Neuronal stem cell (in vitro differentiated cells): Measurements from ENCODE around the gene ACVR2A.
A peak's percentile ranks its signal among the peaks of the same experiment; 100 is the strongest.

Source experiments
- DNase-seq: peaks from one replicate; pipeline ENCODE4 v3.0.0-alpha.2; 2013; ENCODE audit warnings: low spot score
- H2AFZ ChIP-seq: one replicate; pipeline ENCODE4 v1.6.1; 2013; ENCODE audit warnings: mild to moderate bottlenecking, low read length, inconsistent platforms
- H2AK5ac ChIP-seq: 2 replicates; pipeline ENCODE4 v1.6.1; 2013; ENCODE audit warnings: low read depth, mild to moderate bottlenecking, inconsistent platforms, low read length, moderate library complexity, mixed read lengths
- H2BK120ac ChIP-seq: 2 replicates; pipeline ENCODE4 v1.6.1; 2013; ENCODE audit warnings: low read depth, mild to moderate bottlenecking, inconsistent platforms, low read length, moderate library complexity, mixed read lengths
- H2BK12ac ChIP-seq: one replicate; pipeline ENCODE4 v1.6.1; 2013; ENCODE audit warnings: low read length, inconsistent platforms
- H2BK15ac ChIP-seq: 2 replicates; pipeline ENCODE4 v1.6.1; 2013; ENCODE audit warnings: mild to moderate bottlenecking, low read length, inconsistent platforms, mixed read lengths
- H2BK5ac ChIP-seq: one replicate; pipeline ENCODE4 v1.6.1; 2013; ENCODE audit warnings: inconsistent platforms, mild to moderate bottlenecking, low read length, moderate library complexity
- H3K14ac ChIP-seq: one replicate; pipeline ENCODE4 v1.6.1; 2013; ENCODE audit warnings: low read length, inconsistent platforms
- H3K18ac ChIP-seq: 2 replicates; pipeline ENCODE4 v1.6.1; 2013; ENCODE audit warnings: low read length, inconsistent platforms
- H3K23ac ChIP-seq: 2 replicates; pipeline ENCODE4 v1.6.1; 2013; ENCODE audit warnings: low read depth, mild to moderate bottlenecking, mixed read lengths, low read length, inconsistent platforms; ENCODE audit not compliant: poor library complexity
- H3K27ac ChIP-seq: replicated peaks from 3 replicates; pipeline ENCODE4 v1.5.1; 2013; ENCODE audit warnings: low read length, inconsistent platforms
- H3K27me3 ChIP-seq, 3 experiments: 2 replicates each; pipeline ENCODE4 v1.6.1; 2013; ENCODE audit warnings: low read length in 3 of 3, mild to moderate bottlenecking in 2 of 3, inconsistent platforms in 1 of 3, low read depth in 1 of 3, mixed read lengths in 1 of 3, moderate library complexity in 1 of 3; ENCODE audit not compliant: control insufficient read depth in 3 of 3, insufficient read depth in 3 of 3
- H3K36me3 ChIP-seq, 2 donors: replicated peaks in 1 of 2; 2 replicates each; pipeline ENCODE4 v1.6.1; 2013; ENCODE audit warnings: low read length in 2 of 2; ENCODE audit not compliant: control insufficient read depth in 2 of 2, insufficient read depth in 2 of 2
- H3K4ac ChIP-seq: 2 replicates; pipeline ENCODE4 v1.6.1; 2013; ENCODE audit warnings: inconsistent platforms, mild to moderate bottlenecking, low read length, moderate library complexity
- H3K4me1 ChIP-seq, 2 donors: 1 replicate in 1 of 2; 2 replicates in 1 of 2; pipeline ENCODE4 v1.6.1; 2013; ENCODE audit warnings: low read length in 2 of 2, low read depth in 1 of 2; ENCODE audit not compliant: control insufficient read depth in 2 of 2, insufficient read depth in 1 of 2
- H3K4me2 ChIP-seq: one replicate; pipeline ENCODE4 v1.6.1; 2013; ENCODE audit warnings: mild to moderate bottlenecking, low read length, inconsistent platforms; ENCODE audit not compliant: insufficient read depth, poor library complexity, severe bottlenecking
- H3K4me3 ChIP-seq, 2 donors: 2 replicates each; pipeline ENCODE4 v1.5.1; 2013; ENCODE audit warnings: low read length in 2 of 2, mild to moderate bottlenecking in 2 of 2, inconsistent platforms in 1 of 2, moderate library complexity in 1 of 2
- H3K79me1 ChIP-seq: one replicate; pipeline ENCODE4 v1.6.1; 2013; ENCODE audit warnings: low read depth, mild to moderate bottlenecking, inconsistent platforms, low read length, moderate library complexity
- H3K9ac ChIP-seq: one replicate; pipeline ENCODE4 v1.6.1; 2013; ENCODE audit warnings: mild to moderate bottlenecking, low read depth, low read length, inconsistent platforms; ENCODE audit not compliant: poor library complexity
- H3K9me3 ChIP-seq, 2 donors: replicated peaks in 1 of 2; 2 replicates each; pipeline versions ENCODE3 to v1.6.1; 2013; ENCODE audit warnings: low read length in 2 of 2, mild to moderate bottlenecking in 2 of 2, inconsistent platforms in 1 of 2, low read depth in 1 of 2, mixed read lengths in 1 of 2, moderate library complexity in 1 of 2; ENCODE audit not compliant: control insufficient read depth in 2 of 2, insufficient read depth in 1 of 2
- H4K8ac ChIP-seq: one replicate; pipeline ENCODE4 v1.6.1; 2013; ENCODE audit warnings: low read depth, mild to moderate bottlenecking, inconsistent platforms, low read length, moderate library complexity
- H4K91ac ChIP-seq: one replicate; pipeline ENCODE4 v1.6.1; 2013; ENCODE audit warnings: low read length, low read depth, mild to moderate bottlenecking, inconsistent platforms; ENCODE audit not compliant: poor library complexity
- WGBS, 2 donors: extraction: QIAGEN DNeasy Blood & Tissue Kit; methylation state at CpG; one replicate each; pipeline ENCODE4 v1.1.7; 2013; ENCODE audit warnings: missing lambda C conversion rate in 2 of 2, mixed read lengths in 1 of 2; ENCODE audit not compliant: insufficient read length in 2 of 2, insufficient replicate concordance in 1 of 2; ENCODE audit errors: extremely low coverage in 2 of 2; 5-methylcytosine and 5-hydroxymethylcytosine counted together

The ACVR2A gene

GRCh38 chr2:147810883-147811765, 33.7 kb upstream of the ACVR2A start:
- no peak overlapping the region for H2BK120ac ChIP-seq
- no peak overlapping the region for H3K4me3 ChIP-seq
- H4K91ac ChIP-seq, result no peak overlapping the region
- H3K27me3 ChIP-seq, result peaks cover 0 to 6% (median 0%) of the 10 kb centered on the region in 3 experiments
- H2AFZ ChIP-seq, result peak overlapping the region; percentile 60
- H3K9ac ChIP-seq, result no peak overlapping the region
- H3K4me2 ChIP-seq, result no peak overlapping the region
- H3K36me3 ChIP-seq, result no peaks in the 10 kb centered on the region
- H3K9me3 ChIP-seq, result no peaks in the 10 kb centered on the region
- H3K27ac ChIP-seq, result no peak overlapping the region
- no peak for DNase-seq
- H2BK15ac ChIP-seq, result no peak overlapping the region
- H2BK12ac ChIP-seq, result no peak overlapping the region
- no peak overlapping the region for H3K4ac ChIP-seq
- no peak overlapping the region for H4K8ac ChIP-seq
- no peak overlapping the region for H2BK5ac ChIP-seq
- H3K14ac ChIP-seq, result no peak overlapping the region
- no peak overlapping the region for H2AK5ac ChIP-seq
- H3K18ac ChIP-seq, result no peak overlapping the region
- H3K79me1 ChIP-seq, result no peaks in the 10 kb centered on the region
- no peak overlapping the region for H3K23ac ChIP-seq
- H3K4me1 ChIP-seq, result peaks cover 0 to 3% of the 10 kb centered on the region in 2 donors

GRCh38 chr2:147818741-147819140, 26.1 kb upstream of the ACVR2A start:
- no peaks in the 10 kb centered on the region for H3K79me1 ChIP-seq
- no peak overlapping the region for H4K8ac ChIP-seq
- H2BK15ac ChIP-seq, result no peak overlapping the region
- H2BK120ac ChIP-seq, result no peak overlapping the region
- H2AK5ac ChIP-seq, result no peak overlapping the region
- no peaks in the 10 kb centered on the region for H3K4me1 ChIP-seq
- no peaks in the 10 kb centered on the region for H3K9me3 ChIP-seq
- H2BK12ac ChIP-seq, result no peak overlapping the region
- H3K4me3 ChIP-seq, result no peak overlapping the region
- H3K18ac ChIP-seq, result no peak overlapping the region
- H4K91ac ChIP-seq, result no peak overlapping the region
- H3K14ac ChIP-seq, result no peak overlapping the region
- no peak for DNase-seq
- H3K4ac ChIP-seq, result no peak overlapping the region
- H3K27ac ChIP-seq, result no peak overlapping the region
- H3K23ac ChIP-seq, result no peak overlapping the region
- H3K36me3 ChIP-seq, result no peaks in the 10 kb centered on the region
- no peak overlapping the region for H2BK5ac ChIP-seq
- no peak overlapping the region for H3K4me2 ChIP-seq
- H2AFZ ChIP-seq, result no peak overlapping the region
- H3K9ac ChIP-seq, result no peak overlapping the region
- WGBS, 2 donors, result no CpG with 5 or more reads among the region's 1 CpG
- no peaks in the 10 kb centered on the region for H3K27me3 ChIP-seq

GRCh38 chr2:147824620-147825019, 20.2 kb upstream of the ACVR2A start:
- H2BK5ac ChIP-seq, result no peak overlapping the region
- H3K27ac ChIP-seq, result no peak overlapping the region
- no peak overlapping the region for H2BK15ac ChIP-seq
- no peak overlapping the region for H3K23ac ChIP-seq
- H3K79me1 ChIP-seq, result no peaks in the 10 kb centered on the region
- no CpG with 5 or more reads among the region's 3 CpGs for WGBS, 2 donors
- H3K4ac ChIP-seq, result no peak overlapping the region
- no peaks in the 10 kb centered on the region for H3K36me3 ChIP-seq
- no peaks in the 10 kb centered on the region for H3K4me1 ChIP-seq
- H3K14ac ChIP-seq, result no peak overlapping the region
- H3K4me3 ChIP-seq, result no peak overlapping the region
- no peaks in the 10 kb centered on the region for H3K9me3 ChIP-seq
- H3K18ac ChIP-seq, result no peak overlapping the region
- no peak overlapping the region for H2AK5ac ChIP-seq
- no peak overlapping the region for H2AFZ ChIP-seq
- no peak overlapping the region for H3K9ac ChIP-seq
- DNase-seq, result no peak
- H4K91ac ChIP-seq, result no peak overlapping the region
- H4K8ac ChIP-seq, result no peak overlapping the region
- no peak overlapping the region for H2BK120ac ChIP-seq
- H3K4me2 ChIP-seq, result no peak overlapping the region
- H2BK12ac ChIP-seq, result no peak overlapping the region
- H3K27me3 ChIP-seq, result no peaks in the 10 kb centered on the region

GRCh38 chr2:147826278-147827087, 18.3 kb upstream of the ACVR2A start:
- WGBS, 2 donors, result no CpG with 5 or more reads among the region's 41 CpGs
- DNase-seq, result no peak
- no peak overlapping the region for H2BK120ac ChIP-seq
- no peaks in the 10 kb centered on the region for H3K9me3 ChIP-seq
- peak overlapping the region; percentile 58 for H2BK12ac ChIP-seq
- H3K9ac ChIP-seq, result no peak overlapping the region
- no peak overlapping the region for H3K18ac ChIP-seq
- H3K23ac ChIP-seq, result no peak overlapping the region
- no peaks in the 10 kb centered on the region for H3K4me1 ChIP-seq
- no peak overlapping the region for H3K4me3 ChIP-seq
- no peak overlapping the region for H2BK15ac ChIP-seq
- H3K4me2 ChIP-seq, result no peak overlapping the region
- H3K27ac ChIP-seq, result no peak overlapping the region
- no peaks in the 10 kb centered on the region for H3K79me1 ChIP-seq
- H2AK5ac ChIP-seq, result no peak overlapping the region
- H3K4ac ChIP-seq, result no peak overlapping the region
- H3K14ac ChIP-seq, result no peak overlapping the region
- no peaks in the 10 kb centered on the region for H3K27me3 ChIP-seq
- no peak overlapping the region for H4K8ac ChIP-seq
- H4K91ac ChIP-seq, result no peak overlapping the region
- H2BK5ac ChIP-seq, result no peak overlapping the region
- no peak overlapping the region for H2AFZ ChIP-seq
- no peaks in the 10 kb centered on the region for H3K36me3 ChIP-seq
